HepG2 (cell line): ENCODE results near the gene BPHL. TPM values are rescaled to one million over a fixed set of nuclear protein-coding genes. Genes with fewer than 3 reads are reported as not detected.

Experiments
- ASH2L ChIP-seq: fragments of 300-600, 200-600 bp; sonication (generic); IDR thresholded peaks from 2 replicates; pipeline ENCODE4 v1.7.0; 2017; ENCODE audit warnings: low read depth, mild to moderate bottlenecking, moderate library complexity, mixed read lengths, low read length; ENCODE audit not compliant: insufficient read length
- BHLHE40 ChIP-seq: IDR thresholded peaks from 2 replicates; pipeline ENCODE4 v1.6.1; 2011; ENCODE audit warnings: low read length, improper control_type of control experiment
- ELF4 ChIP-seq: sonication (generic); formaldehyde crosslinking; IDR thresholded peaks from 2 replicates; pipeline ENCODE4 v1.5.0; 2020; ENCODE audit warnings: missing genetic modification reagents, mild to moderate bottlenecking, moderate library complexity, borderline replicate concordance
- JARID2 ChIP-seq: sonication (generic); formaldehyde crosslinking; IDR thresholded peaks from 2 replicates; pipeline ENCODE4 v1.8.1; 2023; ENCODE audit warnings: missing genetic modification reagents, inconsistent platforms; ENCODE audit not compliant: insufficient replicate concordance
- MEF2D ChIP-seq: sonication (generic); formaldehyde crosslinking; IDR thresholded peaks from 2 replicates; pipeline ENCODE4 v1.5.1; 2020; ENCODE audit warnings: mild to moderate bottlenecking, missing genetic modification reagents
- MTF2 ChIP-seq: sonication (generic); formaldehyde crosslinking; IDR thresholded peaks from 2 replicates; pipeline ENCODE4 v1.5.0; 2020; ENCODE audit warnings: missing genetic modification reagents, borderline replicate concordance
- NFKBIZ ChIP-seq: IDR thresholded peaks from 2 replicates; pipeline ENCODE4 v1.6.1; 2018; ENCODE audit warnings: missing genetic modification reagents, missing compliant biosample characterization
- NFYB ChIP-seq: sonication (generic); formaldehyde crosslinking; IDR thresholded peaks from 2 replicates; pipeline ENCODE4 v1.4.0; 2020; ENCODE audit warnings: missing genetic modification reagents
- PTBP1 ChIP-seq: fragments of 200-400 bp; formaldehyde crosslinking; IDR thresholded peaks from 2 replicates; pipeline ENCODE4 v1.6.1; 2018; ENCODE audit warnings: low read length, low read depth; ENCODE audit not compliant: poor library complexity, severe bottlenecking
- RFXAP ChIP-seq: sonication (generic); formaldehyde crosslinking; IDR thresholded peaks from 2 replicates; pipeline ENCODE4 v1.4.0; 2020; ENCODE audit warnings: missing genetic modification reagents, borderline replicate concordance
- SP1 ChIP-seq, 2 experiments: fragments of 450-650 bp in 1 of 2; sonication (generic) in 1 of 2; formaldehyde crosslinking in 1 of 2; IDR thresholded peaks; 2 replicates each; pipeline versions ENCODE4 v1.4.0 to v1.6.1; 2016 to 2020; ENCODE audit warnings: missing genetic modification reagents in 1 of 2
- ZBTB1 ChIP-seq: sonication (generic); formaldehyde crosslinking; IDR thresholded peaks from 2 replicates; pipeline ENCODE4 v1.4.0; 2020; ENCODE audit warnings: missing genetic modification reagents, borderline replicate concordance
- ZFP41 ChIP-seq: sonication (generic); formaldehyde crosslinking; IDR thresholded peaks from 2 replicates; pipeline ENCODE4 v1.4.0; 2020; ENCODE audit warnings: mild to moderate bottlenecking, missing genetic modification reagents, borderline replicate concordance
- ZNF230 ChIP-seq: sonication (generic); formaldehyde crosslinking; IDR thresholded peaks from 2 replicates; pipeline ENCODE4 v1.4.0; 2020; ENCODE audit warnings: mild to moderate bottlenecking, missing genetic modification reagents
- ZNF615 ChIP-seq: sonication (generic); formaldehyde crosslinking; IDR thresholded peaks from 2 replicates; pipeline ENCODE4 v1.5.0; 2020; ENCODE audit warnings: mild to moderate bottlenecking, missing genetic modification reagents, borderline replicate concordance
- ZNF766 ChIP-seq: sonication (generic); formaldehyde crosslinking; IDR thresholded peaks from 2 replicates; pipeline ENCODE4 v1.5.0; 2020; ENCODE audit warnings: missing genetic modification reagents, borderline replicate concordance
- polyA plus RNA-seq, 8 experiments: library from polyadenylated mRNA; depleted of rRNA in 3 of 8; stranded (reverse) in 7 of 8; unstranded in 1 of 8; fragments of >200 nt; fragmentation: Illumina TruSeq in 4 of 8; extraction: Trizol in 4 of 8; gene quantifications; 2 replicates each; pipeline versions ENCODE4 v1.2.1 to v1.2.3, GENCODE V29; 2011 to 2016; ENCODE audit warnings: low read depth in 4 of 8, missing spikeins in 1 of 8, mixed read lengths in 1 of 8; ENCODE audit not compliant: insufficient read depth in 1 of 8
- total RNA-seq, 5 experiments: library from RNA; depleted of rRNA; stranded (reverse); fragments of >200 nt; fragmentation: Illumina TruSeq; extraction: Trizol; gene quantifications; 2 replicates each; pipeline ENCODE4 v1.2.3, GENCODE V29; 2016; ENCODE audit warnings: low read depth in 1 of 5
- TF ChIP-seq, protein P1 (sequence below): sonication (generic); formaldehyde crosslinking; IDR thresholded peaks from 2 replicates; pipeline ENCODE4 v1.8.0; 2023; ENCODE audit warnings: mild to moderate bottlenecking, missing genetic modification reagents
- TF ChIP-seq, protein P2 (sequence below): sonication (generic); formaldehyde crosslinking; IDR thresholded peaks from 2 replicates; pipeline ENCODE4 v1.5.0; 2020; ENCODE audit warnings: missing genetic modification reagents
- TF ChIP-seq, protein P3 (sequence below): sonication (generic); formaldehyde crosslinking; IDR thresholded peaks from 2 replicates; pipeline ENCODE4 v1.4.0; 2020; ENCODE audit warnings: missing genetic modification reagents, borderline replicate concordance
- TF ChIP-seq, protein P4 (sequence below): sonication (generic); formaldehyde crosslinking; IDR thresholded peaks from 2 replicates; pipeline ENCODE4 v1.5.0; 2020; ENCODE audit warnings: missing genetic modification reagents, mild to moderate bottlenecking, borderline replicate concordance

The BPHL gene
- total and polyA plus RNA-seq, 2 of the 13 experiments (the other 11 are each of a cell fraction or from before 2014, with no cell fraction given): 37.8 to 39.5 TPM

DNA sequence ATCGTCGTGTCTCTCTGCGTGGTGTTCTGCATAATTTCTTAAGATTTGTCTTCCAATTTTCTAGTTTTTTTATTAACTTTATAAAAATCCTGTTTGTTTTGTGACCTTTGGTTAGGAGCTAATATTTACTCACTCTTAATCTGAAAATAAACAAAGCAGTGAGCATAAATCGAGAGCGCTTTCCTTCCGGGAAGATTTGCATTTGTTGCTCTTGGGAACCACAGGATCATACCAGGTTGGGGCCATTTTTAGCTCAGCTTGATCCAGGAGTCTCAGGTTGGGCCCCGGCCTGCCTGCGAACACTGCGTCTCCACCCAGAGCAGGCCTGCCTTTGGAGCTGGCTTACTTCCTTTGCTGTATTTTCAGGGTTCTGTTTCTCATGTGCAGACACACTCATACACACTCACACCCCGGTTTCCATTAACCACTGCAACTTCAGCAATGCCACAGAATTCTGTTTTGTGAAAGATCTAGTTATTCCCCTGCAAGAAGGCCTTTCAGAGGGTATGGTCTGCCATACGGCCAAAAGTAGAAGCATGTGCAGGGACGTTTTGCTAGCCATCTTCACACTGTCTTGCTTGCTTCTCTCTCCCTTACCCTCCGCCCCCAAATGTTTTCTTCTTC lies 17.3 kb downstream of the BPHL start (continued):
- TF ChIP-seq MTF2 (CRISPR knock-in tag): no peak
- TF ChIP-seq JARID2: no peak
- TF ChIP-seq ZNF615 (CRISPR knock-in tag): peak; percentile 11; the same call in 1 of the 2 replicates
- no peak for TF ChIP-seq ZNF766 (CRISPR knock-in tag)
- TF ChIP-seq, protein P1, sequence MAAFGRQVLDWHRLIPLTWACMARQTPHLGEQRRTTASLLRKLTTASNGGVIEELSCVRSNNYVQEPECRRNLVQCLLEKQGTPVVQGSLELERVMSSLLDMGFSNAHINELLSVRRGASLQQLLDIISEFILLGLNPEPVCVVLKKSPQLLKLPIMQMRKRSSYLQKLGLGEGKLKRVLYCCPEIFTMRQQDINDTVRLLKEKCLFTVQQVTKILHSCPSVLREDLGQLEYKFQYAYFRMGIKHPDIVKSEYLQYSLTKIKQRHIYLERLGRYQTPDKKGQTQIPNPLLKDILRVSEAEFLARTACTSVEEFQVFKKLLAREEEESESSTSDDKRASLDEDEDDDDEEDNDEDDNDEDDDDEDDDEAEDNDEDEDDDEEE (CRISPR knock-in tag): no peak
- TF ChIP-seq, protein P2, sequence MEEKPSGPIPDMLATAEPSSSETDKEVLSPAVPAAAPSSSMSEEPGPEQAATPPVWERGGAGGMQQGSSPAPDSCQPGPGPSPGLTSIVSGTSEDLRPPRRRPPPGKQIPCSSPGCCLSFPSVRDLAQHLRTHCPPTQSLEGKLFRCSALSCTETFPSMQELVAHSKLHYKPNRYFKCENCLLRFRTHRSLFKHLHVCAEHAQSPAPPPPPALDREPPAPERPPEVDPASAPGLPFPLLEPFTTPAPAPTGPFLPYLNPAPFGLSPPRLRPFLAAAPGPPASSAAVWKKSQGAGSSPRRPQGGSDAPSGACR (CRISPR knock-in tag): 0 out of 2 replicates have a peak, but pooled peaks have one; percentile 65
- no peak for TF ChIP-seq ZNF230 (CRISPR knock-in tag)
- no peak for TF ChIP-seq NFYB (CRISPR knock-in tag)
- TF ChIP-seq, protein P3, sequence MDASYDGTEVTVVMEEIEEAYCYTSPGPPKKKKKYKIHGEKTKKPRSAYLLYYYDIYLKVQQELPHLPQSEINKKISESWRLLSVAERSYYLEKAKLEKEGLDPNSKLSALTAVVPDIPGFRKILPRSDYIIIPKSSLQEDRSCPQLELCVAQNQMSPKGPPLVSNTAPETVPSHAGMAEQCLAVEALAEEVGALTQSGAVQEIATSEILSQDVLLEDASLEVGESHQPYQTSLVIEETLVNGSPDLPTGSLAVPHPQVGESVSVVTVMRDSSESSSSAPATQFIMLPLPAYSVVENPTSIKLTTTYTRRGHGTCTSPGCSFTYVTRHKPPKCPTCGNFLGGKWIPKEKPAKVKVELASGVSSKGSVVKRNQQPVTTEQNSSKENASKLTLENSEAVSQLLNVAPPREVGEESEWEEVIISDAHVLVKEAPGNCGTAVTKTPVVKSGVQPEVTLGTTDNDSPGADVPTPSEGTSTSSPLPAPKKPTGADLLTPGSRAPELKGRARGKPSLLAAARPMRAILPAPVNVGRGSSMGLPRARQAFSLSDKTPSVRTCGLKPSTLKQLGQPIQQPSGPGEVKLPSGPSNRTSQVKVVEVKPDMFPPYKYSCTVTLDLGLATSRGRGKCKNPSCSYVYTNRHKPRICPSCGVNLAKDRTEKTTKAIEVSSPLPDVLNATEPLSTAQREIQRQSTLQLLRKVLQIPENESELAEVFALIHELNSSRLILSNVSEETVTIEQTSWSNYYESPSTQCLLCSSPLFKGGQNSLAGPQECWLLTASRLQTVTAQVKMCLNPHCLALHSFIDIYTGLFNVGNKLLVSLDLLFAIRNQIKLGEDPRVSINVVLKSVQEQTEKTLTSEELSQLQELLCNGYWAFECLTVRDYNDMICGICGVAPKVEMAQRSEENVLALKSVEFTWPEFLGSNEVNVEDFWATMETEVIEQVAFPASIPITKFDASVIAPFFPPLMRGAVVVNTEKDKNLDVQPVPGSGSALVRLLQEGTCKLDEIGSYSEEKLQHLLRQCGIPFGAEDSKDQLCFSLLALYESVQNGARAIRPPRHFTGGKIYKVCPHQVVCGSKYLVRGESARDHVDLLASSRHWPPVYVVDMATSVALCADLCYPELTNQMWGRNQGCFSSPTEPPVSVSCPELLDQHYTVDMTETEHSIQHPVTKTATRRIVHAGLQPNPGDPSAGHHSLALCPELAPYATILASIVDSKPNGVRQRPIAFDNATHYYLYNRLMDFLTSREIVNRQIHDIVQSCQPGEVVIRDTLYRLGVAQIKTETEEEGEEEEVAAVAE (CRISPR knock-in tag): no peak; the same call in none of the 2 replicates
- TF ChIP-seq RFXAP: no peak
- no peak for TF ChIP-seq ZFP41 (CRISPR knock-in tag)
- TF ChIP-seq ASH2L: peak; percentile 71
- TF ChIP-seq ZBTB1 (CRISPR knock-in tag): no peak
- peak; percentile 89 for TF ChIP-seq NFKBIZ (CRISPR knock-in tag)
- peak; percentile 17; the same call in 1 of the 2 replicates for TF ChIP-seq ELF4 (CRISPR knock-in tag)
- TF ChIP-seq MEF2D: peak; percentile 60; the same call in 1 of the 2 replicates
- TF ChIP-seq SP1 (IDR thresholded peaks at IDR 0.05): no peak
- no peak for TF ChIP-seq SP1 (CRISPR knock-in tag; IDR thresholded peaks at IDR 0.05)
- no peak for TF ChIP-seq BHLHE40
- TF ChIP-seq PTBP1: no peak
- TF ChIP-seq, protein P4, sequence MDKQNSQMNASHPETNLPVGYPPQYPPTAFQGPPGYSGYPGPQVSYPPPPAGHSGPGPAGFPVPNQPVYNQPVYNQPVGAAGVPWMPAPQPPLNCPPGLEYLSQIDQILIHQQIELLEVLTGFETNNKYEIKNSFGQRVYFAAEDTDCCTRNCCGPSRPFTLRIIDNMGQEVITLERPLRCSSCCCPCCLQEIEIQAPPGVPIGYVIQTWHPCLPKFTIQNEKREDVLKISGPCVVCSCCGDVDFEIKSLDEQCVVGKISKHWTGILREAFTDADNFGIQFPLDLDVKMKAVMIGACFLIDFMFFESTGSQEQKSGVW (CRISPR knock-in tag): no peak
